Cerebellar nuclear complex (tissue), 1 donor: ENCODE results near the gene SHLD3.
"Not testable (repeated sequence)": the region's sequence is repeated elsewhere in the genome, so short reads cannot be mapped to it uniquely, and the experiment has no call there.

Experiments
- DNase-seq, 2 experiments: peaks; one replicate each; lab custom pipeline; 2025; lab: John Stamatoyannopoulos, UW

SHLD3 gene

GRCh38 chr5:65624571-65625555 lies at the start of gene SHLD3, which contains the start of gene TRAPPC13:
Gene SHLD3 (plus strand): TSS chr5:65625027. CDS start chr5:65629588, 4,561 bp downstream.
Gene TRAPPC13 (plus strand): TSS chr5:65625027. CDS start chr5:65625061, 34 bp downstream.
- peak; percentile 54 to 73 for DNase-seq

GRCh38 chr5:65577141-65577540 lies 47.7 kb upstream of the SHLD3 start:
- no peak for DNase-seq

GRCh38 chr5:65588694-65589093 lies 36.1 kb upstream of the SHLD3 start:
- DNase-seq = no peak

GRCh38 chr5:65601761-65602160 lies 23.1 kb upstream of the SHLD3 start:
- DNase-seq = not testable (repeated sequence)

GRCh38 chr5:65611524-65611923 lies 13.3 kb upstream of the SHLD3 start:
- DNase-seq = no peak

GRCh38 chr5:65612298-65612907 lies 12.4 kb upstream of the SHLD3 start:
- DNase-seq = no peak

- no peak for DNase-seq
Observed at GRCh38 chr5:65620021-65620420, 4.8 kb upstream of the SHLD3 start.

GRCh38 chr5:65621961-65622360 lies 2.9 kb upstream of the SHLD3 start:
- not testable (repeated sequence) for DNase-seq

- no peak for DNase-seq
Observed at GRCh38 chr5:65623482-65623881, 1.3 kb upstream of the SHLD3 start.

- DNase-seq = peak in 1 of 2 experiments; percentile 81
Observed at GRCh38 chr5:65624025-65624570, 729 bp upstream of the SHLD3 start, which contains the start of gene TRIM23. Gene TRIM23 (minus strand): TSS chr5:65624333. CDS start chr5:65624274, 59 bp downstream.

- DNase-seq = no peak
Observed at GRCh38 chr5:65625743-65626142, 916 bp downstream of the SHLD3 start.

GRCh38 chr5:65630981-65631380 lies 6.2 kb downstream of the SHLD3 start:
- DNase-seq = no peak

- no peak for DNase-seq
Observed at GRCh38 chr5:65640240-65640639, 15.4 kb downstream of the SHLD3 start.

- no peak for DNase-seq
Observed at GRCh38 chr5:65646938-65647337, 22.1 kb downstream of the SHLD3 start.

GRCh38 chr5:65647941-65648340 lies 23.1 kb downstream of the SHLD3 start:
- no peak for DNase-seq

- no peak for DNase-seq
Observed at GRCh38 chr5:65651144-65651543, 26.3 kb downstream of the SHLD3 start.

GRCh38 chr5:65654713-65655112 lies 29.9 kb downstream of the SHLD3 start:
- no peak for DNase-seq

GRCh38 chr5:65663804-65664521 lies 39.1 kb downstream of the SHLD3 start:
- no peak for DNase-seq

GRCh38 chr5:65668696-65669095 lies 43.9 kb downstream of the SHLD3 start:
- no peak for DNase-seq

GRCh38 chr5:65672796-65673195 lies 48.0 kb downstream of the SHLD3 start:
- no peak for DNase-seq

- DNase-seq = no peak
Observed at GRCh38 chr5:65674749-65675148, 49.9 kb downstream of the SHLD3 start.

- DNase-seq = not testable (repeated sequence)
Observed at GRCh38 chr5:65676056-65676455, 51.2 kb downstream of the SHLD3 start.
